Bronchus fibroblast of lung (primary cell): ENCODE measurements around the gene NRG4. TPM values are rescaled to one million over a fixed set of nuclear protein-coding genes. Genes with fewer than 3 reads are reported as not detected.

ENCODE experiments used
- total RNA-seq: library from RNA; depleted of rRNA; stranded (reverse); fragments of >200 nt; gene quantifications from 2 replicates; pipeline ENCODE4 v1.2.3, GENCODE V29; 2015

NRG4 gene
- not detected in 2 replicates for total RNA-seq

GRCh38 chr15:76011627-76012551, at the start of gene NRG4:
NRG4 (minus strand) TSS chr15:76012424; CDS start chr15:76011230, 1,194 bp downstream.

GRCh38 chr15:76059320-76060117, 47.3 kb upstream of the NRG4 start, which contains the start of gene TMEM266:
TMEM266 (plus strand) TSS chr15:76059985; CDS start chr15:76134264, 74,279 bp downstream.

GRCh38 chr15:75903331-75904239, 108.6 kb downstream of the NRG4 start, which contains the start of gene FBXO22:
FBXO22 (plus strand) TSS chr15:75903878; CDS start chr15:75903964, 86 bp downstream.

Other genes starting within 250 kb of the NRG4 start
- 27.4 and 33.1 TPM in 2 replicates for gene UBE2Q2, start 169.0 kb downstream of the NRG4 start, total RNA-seq
- 36.7 and 43.1 TPM in 2 replicates for gene FBXO22, start 108.5 kb downstream of the NRG4 start, total RNA-seq
- under 0.01 TPM in 1 of 2 replicates, not detected in the other for gene TMEM266, start 47.6 kb upstream of the NRG4 start, total RNA-seq